Activated CD4-positive, alpha-beta T cell treated with anti-CD3 and anti-CD28 coated beads, Interleukin-2, amount 10 ng/mL, durations not matched to agents 24 days and 14 days (primary cell): Measurements from ENCODE around the gene LEF1. TPM values are rescaled to one million over a fixed set of nuclear protein-coding genes. Genes with fewer than 3 reads are reported as not detected.

Source experiments
- DNase-seq: peaks from one replicate; pipeline ENCODE4 v3.0.0; 2022
- H3K27ac Mint-ChIP-seq: one replicate; pipeline ENCODE4 v1.8.0; 2022; ENCODE audit warnings: mild to moderate bottlenecking, mixed read lengths
- H3K27me3 Mint-ChIP-seq: one replicate; pipeline ENCODE4 v1.8.0; 2022; ENCODE audit warnings: mixed read lengths
- H3K36me3 Mint-ChIP-seq: one replicate; pipeline ENCODE4 v1.8.0; 2022; ENCODE audit warnings: low read depth, mild to moderate bottlenecking, mixed read lengths
- H3K4me1 Mint-ChIP-seq: one replicate; pipeline ENCODE4 v1.8.0; 2021; ENCODE audit warnings: mixed read lengths
- H3K4me3 Mint-ChIP-seq: one replicate; pipeline ENCODE4 v1.8.0; 2022; ENCODE audit warnings: mild to moderate bottlenecking, moderate library complexity, mixed read lengths
- H3K9me3 Mint-ChIP-seq: one replicate; pipeline ENCODE4 v1.8.0; 2021; ENCODE audit warnings: mixed read lengths
- intact Hi-C: fragments of 100-400 bp; cut with micrococcal nuclease; formaldehyde crosslinking; loops from one replicate; pipeline ENCODE4 v1.15.1; 2023
- total RNA-seq: library from RNA; stranded (reverse); gene quantifications from 2 replicates; pipeline ENCODE4 v1.2.3, GENCODE V29; 2022

Gene LEF1
- total RNA-seq, 1 donor from 2014 or later: 141 TPM

GRCh38 chr4:108107101-108107500 lies 61.6 kb downstream of the LEF1 start:
- H3K4me3 Mint-ChIP-seq: peak overlapping the region; percentile 67
- peak; percentile 70 for DNase-seq
- peaks cover 55% of the 10 kb centered on the region for H3K36me3 Mint-ChIP-seq
- peak overlapping the region; percentile 97 for H3K27ac Mint-ChIP-seq
- H3K27me3 Mint-ChIP-seq: no peaks in the 10 kb centered on the region
- intact Hi-C loops: no loop called here
- peaks cover 4% of the 10 kb centered on the region for H3K9me3 Mint-ChIP-seq
- H3K4me1 Mint-ChIP-seq: peaks cover 80% of the 10 kb centered on the region

- DNase-seq: peak; percentile 55
- H3K27me3 Mint-ChIP-seq: no peaks in the 10 kb centered on the region
- H3K27ac Mint-ChIP-seq: peak overlapping the region; percentile 97
- peaks cover 82% of the 10 kb centered on the region for H3K4me1 Mint-ChIP-seq
- H3K4me3 Mint-ChIP-seq: peak overlapping the region; percentile 67
- intact Hi-C loops: no loop called here
- peaks cover 2% of the 10 kb centered on the region for H3K9me3 Mint-ChIP-seq
- H3K36me3 Mint-ChIP-seq: peaks cover 55% of the 10 kb centered on the region
Observed at GRCh38 chr4:108106186-108106585, 62.5 kb downstream of the LEF1 start.

DNA sequence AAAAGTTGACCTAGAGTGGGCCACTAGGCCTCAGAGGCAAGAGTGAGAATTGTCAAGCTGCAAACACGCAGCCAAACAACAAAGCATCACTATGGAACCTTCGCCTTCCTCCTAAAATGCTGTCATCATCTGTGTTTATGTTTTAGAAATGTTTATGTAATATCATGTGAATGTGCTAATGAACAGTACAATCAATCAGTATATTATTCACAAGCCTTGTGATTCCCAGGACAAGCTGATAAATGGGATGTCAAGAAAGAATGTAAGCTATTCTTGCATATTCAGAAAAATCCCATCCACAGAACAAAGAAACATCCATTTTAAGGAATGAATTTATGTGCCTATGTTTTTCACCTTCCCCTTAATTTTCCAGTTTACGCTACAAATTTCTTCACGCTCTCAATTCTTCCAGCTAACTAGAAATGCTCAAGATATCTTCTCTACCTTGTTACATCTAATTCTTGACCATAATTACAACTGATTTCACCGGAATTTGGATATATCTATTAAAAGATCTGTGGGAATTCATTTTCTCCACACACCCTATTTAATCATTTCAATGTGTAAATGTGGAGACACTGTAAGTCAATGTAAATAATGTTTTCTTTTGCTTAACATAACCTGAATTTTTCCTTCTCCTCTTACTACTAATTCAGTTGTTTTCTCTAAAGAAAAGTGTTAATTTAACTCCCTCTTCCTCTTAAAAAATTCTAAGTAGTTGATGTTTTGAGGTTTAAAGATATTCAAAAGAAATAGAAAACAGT lies 65.5 kb downstream of the LEF1 start:
- DNase-seq: no peak
- H3K27ac Mint-ChIP-seq: peak overlapping the region; percentile 48
- intact Hi-C loops: no loop called here
- H3K4me3 Mint-ChIP-seq: no peak overlapping the region
- peaks cover 50% of the 10 kb centered on the region for H3K36me3 Mint-ChIP-seq
- peaks cover 71% of the 10 kb centered on the region for H3K4me1 Mint-ChIP-seq
- H3K27me3 Mint-ChIP-seq: no peaks in the 10 kb centered on the region
- H3K9me3 Mint-ChIP-seq: no peaks in the 10 kb centered on the region

- Mint-ChIP-seq H3K36me3 (peaks cover 62% of the 10 kb centered on the region), H3K4me3 (peak overlapping the region; percentile 20), H3K27ac (peak overlapping the region; percentile 30), H3K9me3 (no peaks in the 10 kb centered on the region), H3K4me1 (peaks cover 76% of the 10 kb centered on the region), H3K27me3 (no peaks in the 10 kb centered on the region)
- no peak for DNase-seq
- intact Hi-C loops: loop anchor here (1.0 to 2.0 kb wide), 2 partner anchors 7 to 18 kb away; no protein-coding TSS in a partner anchor
Observed at GRCh38 chr4:108100827-108101226, 67.9 kb downstream of the LEF1 start.

DNA sequence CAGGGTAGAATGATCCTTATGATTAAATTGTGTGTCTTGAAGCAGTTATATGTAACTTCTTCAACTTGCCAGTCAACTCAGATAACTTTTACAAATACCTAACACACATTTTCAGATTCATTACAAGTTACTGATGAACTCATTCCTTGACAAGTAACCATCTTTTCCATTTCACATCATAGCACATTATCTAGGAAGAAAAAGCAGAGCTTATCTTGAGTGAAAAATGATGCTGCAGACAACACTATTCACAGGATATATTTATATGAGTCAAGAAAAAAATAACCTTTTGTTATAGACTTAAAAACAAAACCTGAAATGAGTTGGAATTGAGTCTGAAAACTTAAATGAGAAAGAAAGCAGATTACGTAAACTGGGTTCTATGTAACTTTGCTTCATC lies 68.9 kb downstream of the LEF1 start:
- intact Hi-C loops: loop anchor here (1.0 to 2.0 kb wide), 2 partner anchors 8 to 19 kb away; no protein-coding TSS in a partner anchor
- H3K36me3 Mint-ChIP-seq: peaks cover 60% of the 10 kb centered on the region

GRCh38 chr4:108097990-108098553 lies 70.7 kb downstream of the LEF1 start:
- peaks cover 55% of the 10 kb centered on the region for H3K36me3 Mint-ChIP-seq
- intact Hi-C loops: no loop called here
- H3K4me1 Mint-ChIP-seq: peaks cover 86% of the 10 kb centered on the region
- no peak for DNase-seq
- H3K9me3 Mint-ChIP-seq: no peaks in the 10 kb centered on the region
- H3K4me3 Mint-ChIP-seq: no peak overlapping the region
- no peaks in the 10 kb centered on the region for H3K27me3 Mint-ChIP-seq
- H3K27ac Mint-ChIP-seq: peak overlapping the region; percentile 17

More for the DNA sequence above, 68.9 kb downstream of the LEF1 start:
- no peaks in the 10 kb centered on the region for H3K9me3 Mint-ChIP-seq
- no peak for DNase-seq
- H3K4me1 Mint-ChIP-seq: peaks cover 81% of the 10 kb centered on the region
- no peak overlapping the region for H3K4me3 Mint-ChIP-seq
- no peaks in the 10 kb centered on the region for H3K27me3 Mint-ChIP-seq
- H3K27ac Mint-ChIP-seq: peak overlapping the region; percentile 72

DNA sequence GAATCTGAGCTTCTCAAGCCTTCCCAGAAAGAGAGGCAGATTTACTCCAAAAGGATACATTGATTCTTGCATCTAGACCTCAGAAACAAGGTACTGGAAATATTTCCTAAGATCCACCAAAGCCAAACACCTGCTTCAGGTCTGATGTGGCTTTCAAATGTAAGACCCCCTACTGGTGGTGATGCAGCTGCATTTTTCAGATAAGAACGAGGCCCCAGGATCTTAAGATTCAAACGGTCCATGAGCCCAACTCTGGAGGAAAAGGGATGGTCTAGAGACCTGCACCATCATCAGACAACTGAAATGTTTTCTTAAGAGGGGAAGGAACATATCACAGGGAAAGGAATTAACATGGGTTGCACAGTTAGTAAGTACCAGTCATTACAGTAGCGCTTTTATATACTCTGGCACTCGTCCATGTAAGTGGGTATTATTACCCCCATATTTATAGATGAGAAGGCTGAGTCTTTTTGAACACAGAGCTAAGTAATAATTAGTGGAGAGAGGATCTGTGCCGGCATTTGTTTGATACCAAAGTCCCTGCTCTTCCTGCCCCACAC lies 73.7 kb downstream of the LEF1 start:
- H3K36me3 Mint-ChIP-seq: peaks cover 39% of the 10 kb centered on the region

GRCh38 chr4:108094131-108094530 lies 74.6 kb downstream of the LEF1 start:
- H3K27ac Mint-ChIP-seq: peak overlapping the region; percentile 6
- H3K36me3 Mint-ChIP-seq: peaks cover 42% of the 10 kb centered on the region
- no peaks in the 10 kb centered on the region for H3K27me3 Mint-ChIP-seq
- intact Hi-C loops: loop anchor here (2.0 kb wide), 1 partner anchor 15 kb away; no protein-coding TSS in a partner anchor
- peaks cover 67% of the 10 kb centered on the region for H3K4me1 Mint-ChIP-seq
- no peak overlapping the region for H3K4me3 Mint-ChIP-seq
- peak; percentile 56 for DNase-seq
- H3K9me3 Mint-ChIP-seq: no peaks in the 10 kb centered on the region

More for the DNA sequence above, 73.7 kb downstream of the LEF1 start:
- Mint-ChIP-seq H3K4me3 (peak overlapping the region; percentile 20), H3K9me3 (no peaks in the 10 kb centered on the region), H3K4me1 (peaks cover 69% of the 10 kb centered on the region), H3K27ac (peak overlapping the region; percentile 45), H3K27me3 (no peaks in the 10 kb centered on the region)
- intact Hi-C loops: loop anchor here (2.0 kb wide), 1 partner anchor 16 kb away; no protein-coding TSS in a partner anchor
- peak; percentile 57 for DNase-seq

GRCh38 chr4:108092288-108092687 lies 76.4 kb downstream of the LEF1 start:
- Mint-ChIP-seq H3K4me1 (peaks cover 64% of the 10 kb centered on the region), H3K27ac (peak overlapping the region; percentile 68)
- intact Hi-C loops: no loop called here

GRCh38 chr4:108087293-108087967 lies 81.3 kb downstream of the LEF1 start:
- Mint-ChIP-seq H3K36me3 (peaks cover 43% of the 10 kb centered on the region), H3K27ac (peak overlapping the region; percentile 19), H3K4me1 (peaks cover 32% of the 10 kb centered on the region), H3K9me3 (no peaks in the 10 kb centered on the region), H3K27me3 (no peaks in the 10 kb centered on the region), H3K4me3 (no peak overlapping the region)
- intact Hi-C loops: no loop called here
- no peak for DNase-seq

More at GRCh38 chr4:108092288-108092687, 76.4 kb downstream of the LEF1 start:
- Mint-ChIP-seq H3K36me3 (peaks cover 45% of the 10 kb centered on the region), H3K27me3 (no peaks in the 10 kb centered on the region), H3K9me3 (no peaks in the 10 kb centered on the region), H3K4me3 (peak overlapping the region; percentile 16)
- peak; percentile 53 for DNase-seq

- no peaks in the 10 kb centered on the region for H3K9me3 Mint-ChIP-seq
- peaks cover 42% of the 10 kb centered on the region for H3K4me1 Mint-ChIP-seq
- intact Hi-C loops: loop anchor here (1.0 kb wide), 1 partner anchor 10 kb away; no protein-coding TSS in a partner anchor
- peaks cover 60% of the 10 kb centered on the region for H3K36me3 Mint-ChIP-seq
- peak; percentile 74 for DNase-seq
- H3K4me3 Mint-ChIP-seq: peak overlapping the region; percentile 74
- H3K27ac Mint-ChIP-seq: peak overlapping the region; percentile 78
- no peaks in the 10 kb centered on the region for H3K27me3 Mint-ChIP-seq
Observed at GRCh38 chr4:108081256-108081655, 87.5 kb downstream of the LEF1 start.

- intact Hi-C loops: loop anchor here (1.0 kb wide), 1 partner anchor 11 kb away; no protein-coding TSS in a partner anchor
- no peaks in the 10 kb centered on the region for H3K9me3 Mint-ChIP-seq
- peak overlapping the region; percentile 78 for H3K27ac Mint-ChIP-seq
- peak overlapping the region; percentile 74 for H3K4me3 Mint-ChIP-seq
- H3K27me3 Mint-ChIP-seq: no peaks in the 10 kb centered on the region
- H3K36me3 Mint-ChIP-seq: peaks cover 61% of the 10 kb centered on the region
- DNase-seq: peak; percentile 76
- H3K4me1 Mint-ChIP-seq: peaks cover 41% of the 10 kb centered on the region
Observed at GRCh38 chr4:108080747-108081146, 88.0 kb downstream of the LEF1 start.

DNA sequence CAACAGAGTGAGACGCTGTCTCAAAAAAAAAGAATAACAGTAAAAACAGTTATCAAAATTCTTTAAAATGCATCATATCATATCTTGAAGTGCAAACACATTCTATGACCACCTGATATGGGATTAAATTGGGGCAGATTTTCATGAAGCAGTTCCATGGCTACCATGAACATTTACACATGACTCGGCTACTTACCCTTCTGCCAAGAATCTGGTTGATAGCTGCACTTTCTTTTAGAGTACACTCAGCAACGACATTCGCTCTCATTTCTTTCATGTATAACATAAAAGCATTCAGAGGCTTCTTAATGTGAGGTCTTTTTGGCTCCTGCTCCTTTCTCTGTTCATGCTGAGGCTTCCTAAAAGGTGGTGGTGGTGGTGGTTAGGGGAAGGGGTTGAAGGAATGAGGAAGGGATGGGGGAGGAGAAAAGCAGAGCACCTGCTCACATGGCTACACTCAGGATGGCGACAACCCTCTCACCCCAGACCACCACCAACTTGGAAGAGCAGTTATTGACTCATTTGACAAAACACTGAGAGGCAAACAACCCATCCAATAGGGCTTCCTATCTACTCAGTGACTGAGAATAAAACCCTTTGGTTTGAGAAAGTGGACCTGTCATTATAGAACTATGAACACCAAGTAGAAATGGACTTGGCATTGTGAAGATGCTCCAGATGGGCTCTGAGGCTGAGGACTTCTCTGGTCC lies 90.6 kb downstream of the LEF1 start:
- peaks cover 71% of the 10 kb centered on the region for H3K36me3 Mint-ChIP-seq
- H3K27me3 Mint-ChIP-seq: no peaks in the 10 kb centered on the region
- peak overlapping the region; percentile 88 for H3K27ac Mint-ChIP-seq
- no peak overlapping the region for H3K4me3 Mint-ChIP-seq
- intact Hi-C loops: loop anchor here (2.0 kb wide), 2 partner anchors 17 to 23 kb away; no protein-coding TSS in a partner anchor
- H3K9me3 Mint-ChIP-seq: no peaks in the 10 kb centered on the region
- peaks cover 51% of the 10 kb centered on the region for H3K4me1 Mint-ChIP-seq
- peak; percentile 57 for DNase-seq
